H1 (cell line): ENCODE measurements around the gene MT1H. TPM values are rescaled to one million over a fixed set of nuclear protein-coding genes. Genes with fewer than 3 reads are reported as not detected.

Source experiments
- CTCF ChIA-PET: fragments of 300-600 bp; sonication (Branson Sonifier 250); formaldehyde crosslinking; loops from one replicate; lab custom pipeline; 2021; ENCODE audit not compliant: partially characterized antibody; lab: Charles Lee
- POLR2A ChIA-PET: fragments of 300-600 bp; sonication (Branson Sonifier 250); formaldehyde crosslinking; loops from one replicate; lab custom pipeline; 2021; ENCODE audit warnings: inconsistent platforms; ENCODE audit not compliant: partially characterized antibody; lab: Charles Lee
- DNase-seq, 2 experiments: peaks; one replicate each; pipeline versions ENCODE4 v3.0.0 to v3.0.0-alpha.2; 2010 to 2022; ENCODE audit warnings: low spot score in 2 of 2, low read depth in 1 of 2, mixed read lengths in 1 of 2
- FAIRE-seq: peaks from 2 replicates; lab custom pipeline; 2011; peaks lifted over from hg19 to GRCh38; lab: Jason Lieb, UNC
- H2AFZ ChIP-seq: 2 replicates; pipeline ENCODE4 v1.8.1; 2012; ENCODE audit warnings: low read length, inconsistent platforms
- H2AK5ac ChIP-seq: 2 replicates; pipeline ENCODE4 v1.6.1; 2013; ENCODE audit warnings: low read depth, low read length
- H2BK120ac ChIP-seq: replicated peaks from 2 replicates; pipeline ENCODE3; 2013; ENCODE audit warnings: low read depth, low read length, inconsistent platforms
- H2BK12ac ChIP-seq: 2 replicates; pipeline ENCODE4 v1.6.1; 2013; ENCODE audit warnings: low read depth, low read length
- H2BK15ac ChIP-seq: 2 replicates; pipeline ENCODE4 v1.6.1; 2013; ENCODE audit warnings: low read length
- H2BK20ac ChIP-seq: 2 replicates; pipeline ENCODE4 v1.6.1; 2013; ENCODE audit warnings: low read length
- H2BK5ac ChIP-seq: 2 replicates; pipeline ENCODE4 v1.6.1; 2013; ENCODE audit warnings: low read depth, low read length
- H3K14ac ChIP-seq: 2 replicates; pipeline ENCODE4 v1.6.1; 2013; ENCODE audit warnings: inconsistent platforms; ENCODE audit not compliant: insufficient read length
- H3K18ac ChIP-seq: 2 replicates; pipeline ENCODE4 v1.6.1; 2013; ENCODE audit warnings: low read length; ENCODE audit errors: extremely low read depth
- H3K23ac ChIP-seq: 2 replicates; pipeline ENCODE4 v1.6.1; 2013; ENCODE audit warnings: inconsistent platforms; ENCODE audit not compliant: insufficient read length
- H3K23me2 ChIP-seq: 2 replicates; pipeline ENCODE4 v1.6.1; 2013; ENCODE audit warnings: low read depth, low read length
- H3K27ac ChIP-seq: 2 replicates; pipeline ENCODE4 v1.6.1; 2011; ENCODE audit warnings: low read depth, low read length, inconsistent platforms
- H3K27me3 ChIP-seq, 4 experiments: replicated peaks in 1 of 4; 1 replicate in 1 of 4; 2 replicates in 3 of 4; pipeline versions ENCODE4 v1.6.1 to v1.8.1; 2011 to 2013; ENCODE audit warnings: low read length in 3 of 4, mild to moderate bottlenecking in 3 of 4, inconsistent platforms in 2 of 4, mixed read lengths in 2 of 4, moderate library complexity in 1 of 4; ENCODE audit not compliant: control insufficient read depth in 3 of 4, insufficient read depth in 3 of 4; ENCODE audit errors: extremely low read depth in 1 of 4
- H3K36me3 ChIP-seq, 4 experiments: 2 replicates each; pipeline versions ENCODE4 v1.6.1 to v1.8.1; 2011 to 2013; ENCODE audit warnings: mild to moderate bottlenecking in 4 of 4, low read length in 3 of 4, moderate library complexity in 2 of 4, control low read depth in 1 of 4, inconsistent platforms in 1 of 4; ENCODE audit not compliant: insufficient read depth in 4 of 4, control insufficient read depth in 2 of 4
- H3K4ac ChIP-seq: replicated peaks from 2 replicates; pipeline ENCODE3; 2013; ENCODE audit warnings: low read length, low read depth, mixed read lengths, inconsistent platforms; ENCODE audit not compliant: insufficient read length
- H3K4me1 ChIP-seq, 4 experiments: replicated peaks in 1 of 4; 1 replicate in 1 of 4; 2 replicates in 3 of 4; pipeline versions ENCODE4 v1.6.1 to v1.8.1; 2011 to 2013; ENCODE audit warnings: low read length in 3 of 4, inconsistent platforms in 2 of 4, mixed read lengths in 1 of 4; ENCODE audit not compliant: insufficient read depth in 4 of 4, control insufficient read depth in 3 of 4
- H3K4me2 ChIP-seq, 2 experiments: 2 replicates each; pipeline versions ENCODE4 v1.6.1 to v1.8.1; 2011 to 2013; ENCODE audit warnings: low read depth in 2 of 2, low read length in 2 of 2, control low read depth in 1 of 2, inconsistent platforms in 1 of 2, mild to moderate bottlenecking in 1 of 2; ENCODE audit not compliant: insufficient read depth in 1 of 2
- H3K4me3 ChIP-seq, 4 experiments: fragments of 200-600, 300-600 bp in 1 of 4; sonication (generic), shearing (Covaris generic), sonication (Bioruptor Twin) in 1 of 4; 2 replicates each; pipeline versions ENCODE4 v1.5.1 to v1.8.1; 2011 to 2016; ENCODE audit warnings: low read length in 4 of 4, low read depth in 3 of 4, control low read depth in 2 of 4, inconsistent platforms in 2 of 4, mild to moderate bottlenecking in 2 of 4, mixed read lengths in 1 of 4, moderate library complexity in 1 of 4; ENCODE audit not compliant: insufficient read depth in 2 of 4; ENCODE audit errors: extremely low read depth in 1 of 4
- H3K56ac ChIP-seq: replicated peaks from 2 replicates; pipeline ENCODE3; 2013; ENCODE audit warnings: low read depth, mild to moderate bottlenecking, mixed read lengths, low read length, inconsistent platforms; ENCODE audit not compliant: insufficient read length
- H3K79me1 ChIP-seq: 2 replicates; pipeline ENCODE4 v1.6.1; 2013; ENCODE audit warnings: low read depth, low read length, control low read depth
- H3K79me2 ChIP-seq, 2 experiments: 2 replicates each; pipeline versions ENCODE4 v1.6.1 to v1.8.1; 2012 to 2013; ENCODE audit warnings: low read length in 2 of 2, mild to moderate bottlenecking in 2 of 2, inconsistent platforms in 1 of 2; ENCODE audit not compliant: insufficient read depth in 2 of 2, control insufficient read depth in 1 of 2
- H3K9ac ChIP-seq, 4 experiments: replicated peaks in 1 of 4; 1 replicate in 1 of 4; 2 replicates in 3 of 4; pipeline versions ENCODE4 v1.6.1 to v1.8.1; 2011 to 2013; ENCODE audit warnings: low read depth in 3 of 4, low read length in 3 of 4, control low read depth in 2 of 4, mild to moderate bottlenecking in 2 of 4, moderate library complexity in 2 of 4, inconsistent platforms in 1 of 4; ENCODE audit errors: extremely low read depth in 1 of 4
- H3K9me3 ChIP-seq, 2 experiments: 2 replicates each; pipeline versions ENCODE4 v1.6.1 to v1.8.1; 2012 to 2013; ENCODE audit warnings: mild to moderate bottlenecking in 2 of 2, moderate library complexity in 2 of 2, control low read depth in 1 of 2, inconsistent platforms in 1 of 2, low read depth in 1 of 2, low read length in 1 of 2, mixed read lengths in 1 of 2; ENCODE audit not compliant: insufficient read depth in 2 of 2
- H4K20me1 ChIP-seq, 2 experiments: replicated peaks in 1 of 2; 2 replicates each; pipeline versions ENCODE3 to v1.8.1; 2011 to 2013; ENCODE audit warnings: inconsistent platforms in 2 of 2, low read length in 2 of 2, mild to moderate bottlenecking in 1 of 2; ENCODE audit not compliant: insufficient read depth in 2 of 2, control insufficient read depth in 1 of 2
- H4K5ac ChIP-seq: 2 replicates; pipeline ENCODE4 v1.6.1; 2013; ENCODE audit warnings: low read length, low read depth, mixed read lengths, inconsistent platforms; ENCODE audit not compliant: insufficient read length
- H4K8ac ChIP-seq: 2 replicates; pipeline ENCODE4 v1.8.0; 2013; ENCODE audit warnings: mild to moderate bottlenecking, moderate library complexity, low read length, inconsistent platforms; ENCODE audit not compliant: insufficient read depth; ENCODE audit errors: extremely low read depth
- H4K91ac ChIP-seq: replicated peaks from 2 replicates; pipeline ENCODE3; 2013; ENCODE audit warnings: low read length, mixed read lengths, inconsistent platforms; ENCODE audit not compliant: insufficient read length
- POLR2AphosphoS5 ChIP-seq: IDR thresholded peaks from 2 replicates; pipeline ENCODE4 v1.6.1; 2011; ENCODE audit warnings: low read depth, low read length
- SIRT6 ChIP-seq: IDR thresholded peaks from one replicate; pipeline ENCODE4 v1.7.1; 2012; ENCODE audit warnings: low read length, inconsistent platforms
- WGBS, 2 experiments: shearing (Covaris generic) in 1 of 2; methylation state at CpG; one replicate each; pipeline versions ENCODE4 v1.1.6 to v1.1.7; 2013 to 2015; ENCODE audit warnings: low lambda C conversion rate in 2 of 2, mixed read lengths in 2 of 2, inconsistent platforms in 1 of 2, low coverage in 1 of 2, missing lambda C conversion rate in 1 of 2; ENCODE audit not compliant: insufficient replicate concordance in 2 of 2, insufficient coverage in 1 of 2, insufficient read length in 1 of 2; ENCODE audit errors: extremely low coverage in 1 of 2, missing lambda C conversion rate in 1 of 2; 5-methylcytosine and 5-hydroxymethylcytosine counted together
- polyA plus RNA-seq, 7 experiments: library from polyadenylated mRNA; depleted of rRNA in 3 of 7; stranded (reverse) in 5 of 7; unstranded in 2 of 7; fragments of >200 nt in 5 of 7; fragments of 200-250 nt in 2 of 7; gene quantifications; 1 replicate in 5 of 7; 2 replicates in 1 of 7; 4 replicates in 1 of 7; pipeline versions ENCODE4 v1.2.1 to v1.2.3, GENCODE V29; 2011 to 2013; ENCODE audit warnings: missing spikeins in 2 of 7, mixed read lengths in 2 of 7
- total RNA-seq: library from RNA; stranded (reverse); fragmentation: NEBNext Ultra II Directional; extraction: Animal tissue kit (Norgen Biotek cat#: 25700); gene quantifications from 2 replicates; pipeline ENCODE4 v1.2.1, GENCODE V29; 2021
- TF ChIP-seq, protein P1 (sequence below): IDR thresholded peaks from 2 replicates; pipeline ENCODE4 v1.6.1; 2012; ENCODE audit warnings: inconsistent platforms
- TF ChIP-seq, protein P2 (sequence below): IDR thresholded peaks from 2 replicates; pipeline ENCODE4 v1.6.1; 2011; ENCODE audit warnings: low read depth, mild to moderate bottlenecking, low read length; ENCODE audit not compliant: insufficient read depth

Gene MT1H
- total and polyA plus RNA-seq, 2 of the 8 experiments (the other 6 are each of a cell fraction or from before 2014, with no cell fraction given) = 11.9 to 95.7 TPM

DNA sequence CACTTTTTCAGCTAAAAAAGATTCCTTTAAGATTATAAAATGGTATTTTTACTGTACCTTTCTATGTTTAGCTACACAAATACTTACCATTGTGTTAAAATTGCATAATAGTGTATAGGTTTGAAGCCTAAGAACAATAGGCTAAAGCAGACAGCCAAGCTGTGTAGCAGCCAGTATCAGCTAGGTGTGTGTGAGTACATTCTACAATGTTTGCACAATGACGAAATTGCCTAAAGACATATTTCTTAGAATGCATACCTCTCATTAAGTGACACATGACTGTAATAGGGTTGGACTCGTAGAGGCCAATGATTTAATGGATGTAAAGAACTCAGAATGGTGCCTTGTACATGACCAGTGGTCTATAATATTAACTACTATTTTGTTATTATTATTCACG, 19.8 kb upstream of the MT1H start:
- FAIRE-seq (no peak), DNase-seq (no peak)
- Histone ChIP-seq H3K14ac (no peak overlapping the region), H3K23ac (no peak overlapping the region), H3K79me2 (no peaks in the 10 kb centered on the region), H2BK120ac (no peak overlapping the region), H2BK15ac (no peak overlapping the region), H4K5ac (no peak overlapping the region), H4K20me1 (peaks cover 2 to 4% of the 10 kb centered on the region in 2 experiments), H2BK12ac (no peak overlapping the region), H4K8ac (no peak overlapping the region), H3K27me3 (peaks cover 37 to 70% (median 62%) of the 10 kb centered on the region in 4 experiments), H2AK5ac (no peak overlapping the region), H3K36me3 (no peaks in the 10 kb centered on the region), H2BK5ac (no peak overlapping the region), H4K91ac (no peak overlapping the region), H2AFZ (no peak overlapping the region), H3K79me1 (no peaks in the 10 kb centered on the region), H3K4me1 (peaks cover 0 to 7% (median 4%) of the 10 kb centered on the region in 4 experiments; a peak in 2 of 7 replicates), H3K9ac (no peak overlapping the region), H3K4ac (no peak overlapping the region), H3K27ac (no peak overlapping the region), H2BK20ac (no peak overlapping the region), H3K18ac (no peak overlapping the region), H3K4me2 (no peak overlapping the region), H3K23me2 (no peaks in the 10 kb centered on the region; the same call in 1 of the 2 replicates), H3K56ac (no peak overlapping the region), H3K4me3 (no peak overlapping the region), H3K9me3 (no peaks in the 10 kb centered on the region)
- POLR2A ChIA-PET = no interaction called here
- CTCF ChIA-PET = interaction anchor here (0.8 kb wide), 1 partner anchor 15 kb away, joined by 3 read pairs; no protein-coding TSS in a partner anchor
- 75% methylated on average over 3 of the region's 3 CpGs; no CpG with 5 or more reads in 1 of the 2 experiments for WGBS, 2 experiments
- no peak for TF ChIP-seq SIRT6
- TF ChIP-seq, protein P1, sequence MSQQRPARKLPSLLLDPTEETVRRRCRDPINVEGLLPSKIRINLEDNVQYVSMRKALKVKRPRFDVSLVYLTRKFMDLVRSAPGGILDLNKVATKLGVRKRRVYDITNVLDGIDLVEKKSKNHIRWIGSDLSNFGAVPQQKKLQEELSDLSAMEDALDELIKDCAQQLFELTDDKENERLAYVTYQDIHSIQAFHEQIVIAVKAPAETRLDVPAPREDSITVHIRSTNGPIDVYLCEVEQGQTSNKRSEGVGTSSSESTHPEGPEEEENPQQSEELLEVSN = no peak
- TF ChIP-seq POLR2AphosphoS5 = no peak
- TF ChIP-seq, protein P2, sequence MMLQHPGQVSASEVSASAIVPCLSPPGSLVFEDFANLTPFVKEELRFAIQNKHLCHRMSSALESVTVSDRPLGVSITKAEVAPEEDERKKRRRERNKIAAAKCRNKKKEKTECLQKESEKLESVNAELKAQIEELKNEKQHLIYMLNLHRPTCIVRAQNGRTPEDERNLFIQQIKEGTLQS = no peak
